Vagina (tissue), 2 donors: ENCODE measurements around the gene SOHLH1. TPM values are rescaled to one million over a fixed set of nuclear protein-coding genes. Genes with fewer than 3 reads are reported as not detected.

ENCODE experiments used
- DNase-seq, 2 donors: peaks; one replicate each; pipeline ENCODE4 v3.0.0-alpha.2; 2017; ENCODE audit errors: extremely low spot score in 2 of 2
- H3K27ac ChIP-seq: fragments of 200-600 bp; sonication (generic); one replicate; pipeline ENCODE4 v1.5.1; 2019
- H3K27me3 ChIP-seq: fragments of 200-600 bp; sonication (generic); one replicate; pipeline ENCODE4 v1.5.1; 2019
- H3K36me3 ChIP-seq, 2 donors: fragments of 200-600 bp; sonication (generic); one replicate each; pipeline ENCODE4 v1.5.1; 2017 to 2019
- H3K4me1 ChIP-seq: fragments of 200-600 bp; sonication (generic); one replicate; pipeline ENCODE4 v1.5.1; 2019
- H3K4me3 ChIP-seq, 2 donors: fragments of 200-600 bp; sonication (generic); 1 replicate in 1 of 2; 2 replicates in 1 of 2; pipeline ENCODE4 v1.5.1; 2016 to 2019
- H3K9me3 ChIP-seq: fragments of 200-600 bp; sonication (generic); one replicate; pipeline ENCODE4 v1.5.1; 2019
- CTCF ChIP-seq, 3 experiments: fragments of 450-650 bp in 2 of 3; fragments of 200-600 bp in 1 of 3; sonication (generic) in 1 of 3; IDR thresholded peaks; one replicate each; pipeline ENCODE4 v1.5.1; 2017 to 2019; ENCODE audit warnings: antibody characterized with exemption in 3 of 3, mild to moderate bottlenecking in 2 of 3, moderate library complexity in 2 of 3
- POLR2A ChIP-seq, 2 donors: fragments of 450-650 bp; IDR thresholded peaks; one replicate each; pipeline ENCODE4 v1.6.1; 2017; ENCODE audit warnings: antibody characterized with exemption in 2 of 2, mild to moderate bottlenecking in 2 of 2, moderate library complexity in 2 of 2
- POLR2AphosphoS5 ChIP-seq, 2 donors: sonication (generic); formaldehyde crosslinking; IDR thresholded peaks; one replicate each; pipeline ENCODE4 v1.9.0; 2017; ENCODE audit warnings: antibody characterized with exemption in 2 of 2, mild to moderate bottlenecking in 2 of 2, low read depth in 1 of 2; ENCODE audit not compliant: insufficient read depth in 1 of 2
- intact Hi-C: fragments of 100-400 bp; cut with DNase I; formaldehyde crosslinking; loops from one replicate; pipeline ENCODE4 v1.15.1; 2023
- total RNA-seq: library from RNA; depleted of rRNA; stranded (reverse); fragments of >200 nt; gene quantifications from one replicate; pipeline ENCODE4 v1.2.3, GENCODE V29; 2016

SOHLH1 gene
- total RNA-seq, 1 donor from 2014 or later, result not detected

- DNase-seq, result no peak
- Histone ChIP-seq H3K27ac (no peak overlapping the region), H3K36me3 (no peaks in the 10 kb centered on the region), H3K4me3 (no peak overlapping the region), H3K4me1 (peaks cover 3% of the 10 kb centered on the region), H3K9me3 (no peaks in the 10 kb centered on the region), H3K27me3 (no peaks in the 10 kb centered on the region)
- intact Hi-C loops, result no loop called here
- TF ChIP-seq POLR2AphosphoS5 (IDR thresholded peaks at IDR 0.05; ENCODE audit: insufficient read depth in 1 of 2, low read depth in 1 of 2), result no peak
- TF ChIP-seq CTCF (IDR thresholded peaks at IDR 0.05), result no peak
Measured at GRCh38 chr9:135707252-135708138, 8.2 kb upstream of the SOHLH1 start.

GRCh38 chr9:135706288-135706687 is 7.0 kb upstream of the SOHLH1 start:
- intact Hi-C loops, result no loop called here

GRCh38 chr9:135705376-135705775 is 6.1 kb upstream of the SOHLH1 start:
- DNase-seq, result no peak
- Histone ChIP-seq H3K36me3 (no peaks in the 10 kb centered on the region), H3K27me3 (no peaks in the 10 kb centered on the region), H3K27ac (no peak overlapping the region), H3K9me3 (no peaks in the 10 kb centered on the region), H3K4me1 (peaks cover 14% of the 10 kb centered on the region), H3K4me3 (no peak overlapping the region)
- intact Hi-C loops, result no loop called here
- no peak for TF ChIP-seq POLR2AphosphoS5 (IDR thresholded peaks at IDR 0.05; ENCODE audit: insufficient read depth in 1 of 2, low read depth in 1 of 2)
- TF ChIP-seq CTCF (IDR thresholded peaks at IDR 0.05), result no peak
- TF ChIP-seq POLR2A (IDR thresholded peaks at IDR 0.05), result no peak

More at GRCh38 chr9:135706288-135706687, 7.0 kb upstream of the SOHLH1 start:
- Histone ChIP-seq H3K27ac (no peak overlapping the region), H3K27me3 (no peaks in the 10 kb centered on the region), H3K36me3 (no peaks in the 10 kb centered on the region), H3K4me3 (no peak overlapping the region), H3K4me1 (peaks cover 14% of the 10 kb centered on the region), H3K9me3 (no peaks in the 10 kb centered on the region)
- TF ChIP-seq POLR2A (IDR thresholded peaks at IDR 0.05), result no peak
- no peak for TF ChIP-seq CTCF (IDR thresholded peaks at IDR 0.05)
- TF ChIP-seq POLR2AphosphoS5 (IDR thresholded peaks at IDR 0.05; ENCODE audit: insufficient read depth in 1 of 2, low read depth in 1 of 2), result no peak
- DNase-seq, result no peak

GRCh38 chr9:135704483-135704882 is 5.2 kb upstream of the SOHLH1 start:
- no peak overlapping the region for H3K27ac ChIP-seq
- DNase-seq, result no peak
- peaks cover 14% of the 10 kb centered on the region for H3K4me1 ChIP-seq
- H3K27me3 ChIP-seq, result no peaks in the 10 kb centered on the region
- H3K9me3 ChIP-seq, result no peaks in the 10 kb centered on the region
- no peaks in the 10 kb centered on the region for H3K36me3 ChIP-seq
- intact Hi-C loops, result no loop called here
- H3K4me3 ChIP-seq, result no peak overlapping the region
- TF ChIP-seq POLR2AphosphoS5 (IDR thresholded peaks at IDR 0.05; ENCODE audit: insufficient read depth in 1 of 2, low read depth in 1 of 2) (no peak), POLR2A (IDR thresholded peaks at IDR 0.05) (no peak), CTCF (IDR thresholded peaks at IDR 0.05) (no peak)

- intact Hi-C loops, result no loop called here
- H3K27me3 ChIP-seq, result no peaks in the 10 kb centered on the region
Measured at GRCh38 chr9:135703726-135704125, 4.4 kb upstream of the SOHLH1 start.

More at GRCh38 chr9:135703726-135704125, 4.4 kb upstream of the SOHLH1 start:
- DNase-seq, result no peak
- Histone ChIP-seq H3K9me3 (no peaks in the 10 kb centered on the region), H3K36me3 (no peaks in the 10 kb centered on the region), H3K4me1 (peaks cover 14% of the 10 kb centered on the region), H3K27ac (no peak overlapping the region), H3K4me3 (no peak overlapping the region)
- TF ChIP-seq POLR2A (IDR thresholded peaks at IDR 0.05) (no peak), POLR2AphosphoS5 (IDR thresholded peaks at IDR 0.05; ENCODE audit: insufficient read depth in 1 of 2, low read depth in 1 of 2) (no peak), CTCF (IDR thresholded peaks at IDR 0.05) (no peak)
